Ecto neural progenitor cell (in vitro differentiated cells): ENCODE measurements around the gene WDR59.
"Not testable (repeated sequence)": the region's sequence is repeated elsewhere in the genome, so short reads cannot be mapped to it uniquely, and the experiment has no call there.

Experiments
- DNase-seq: peaks from one replicate; pipeline ENCODE4 v3.0.0-alpha.2; 2018; ENCODE audit warnings: low spot score

The WDR59 gene

GRCh38 chr16:74984529-74985296 is at the start of gene WDR59:
TSS of gene WDR59 (minus strand) at chr16:74985123. CDS start at chr16:74985017, 106 bp downstream.
- peak; percentile 98 for DNase-seq

DNA sequence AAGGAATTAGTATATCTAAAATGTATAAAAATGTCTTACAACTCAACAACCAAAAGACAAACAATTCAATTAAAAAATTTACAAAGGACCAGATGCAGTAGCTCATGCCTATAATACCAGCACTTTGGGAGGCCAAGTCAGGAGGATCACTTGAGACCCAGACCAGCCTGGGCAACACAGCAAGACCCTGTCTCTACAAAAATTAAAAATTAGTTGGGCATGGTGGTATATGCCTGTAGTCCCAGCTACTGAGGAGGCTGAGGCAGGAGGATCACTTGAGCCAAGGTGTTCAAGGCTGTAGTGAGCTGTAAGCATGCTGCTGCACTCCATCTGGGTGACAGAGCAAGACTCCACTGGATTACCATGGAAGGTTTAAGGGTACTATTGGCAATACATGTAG is 47.7 kb upstream of the WDR59 start:
- no peak for DNase-seq

GRCh38 chr16:75029854-75030253 is 44.9 kb upstream of the WDR59 start:
- no peak for DNase-seq

- no peak for DNase-seq
These were observed 43.7 kb upstream of the WDR59 start for GRCh38 chr16:75028544-75029135.

DNA sequence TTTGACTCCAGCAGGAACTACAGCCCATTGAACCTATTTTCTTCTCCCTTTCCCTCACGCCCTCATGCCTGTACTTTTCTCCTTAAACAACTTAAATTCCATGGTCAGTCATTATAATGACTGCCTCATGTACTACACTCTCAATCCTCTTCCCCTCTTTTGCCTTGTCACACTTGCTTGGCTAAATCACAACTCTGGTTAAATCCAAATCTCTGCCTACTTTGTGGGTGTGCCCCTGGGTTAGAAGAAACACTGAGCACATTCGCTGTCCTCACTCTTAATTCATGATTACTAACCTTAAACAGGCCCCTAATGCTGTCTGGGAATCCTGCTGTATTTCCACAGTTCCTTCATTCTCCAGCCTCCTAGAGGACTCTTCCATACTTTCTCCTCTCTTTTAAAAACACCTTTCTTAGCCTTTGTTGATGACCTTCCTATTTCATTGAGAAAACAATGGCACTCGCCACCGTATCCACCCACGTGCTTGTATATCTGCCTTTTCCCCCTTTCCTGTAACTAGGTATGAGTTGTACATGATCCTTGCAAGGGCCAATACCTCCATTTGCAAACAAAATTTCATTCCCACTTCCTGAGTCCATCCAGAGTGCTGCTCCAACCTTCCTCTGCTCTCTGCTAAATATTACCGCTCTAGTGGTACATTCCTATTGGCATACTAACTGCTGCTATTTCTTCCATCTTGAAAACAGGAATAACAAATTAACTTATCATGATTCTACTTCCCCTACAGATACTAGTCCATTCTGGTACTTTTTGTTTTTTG is 42.8 kb upstream of the WDR59 start:
- DNase-seq, result no peak

DNA sequence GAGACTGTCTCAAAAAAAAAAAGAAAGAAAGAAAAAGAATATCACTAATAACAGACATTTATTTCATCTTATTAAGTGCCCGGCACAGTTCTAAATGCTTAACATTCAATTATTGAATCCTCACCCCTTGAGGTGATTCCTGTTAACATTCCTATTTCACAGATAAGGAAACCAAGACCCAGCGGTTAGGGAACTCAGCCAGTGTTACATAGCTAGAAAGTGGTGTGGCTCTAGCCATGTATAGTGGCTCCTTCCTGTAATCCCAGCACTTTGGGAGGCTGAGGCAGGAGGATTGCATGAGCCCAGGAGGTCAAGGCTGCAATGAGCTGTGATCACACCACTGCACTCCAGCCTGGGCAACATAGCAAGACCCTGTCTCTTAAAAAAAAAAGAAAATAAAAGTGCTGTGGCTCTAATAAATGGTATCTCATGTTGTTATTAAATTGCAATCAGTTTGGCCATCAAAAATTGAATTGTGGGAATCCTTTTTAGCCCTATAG is 42.0 kb upstream of the WDR59 start:
- DNase-seq, result no peak

DNA sequence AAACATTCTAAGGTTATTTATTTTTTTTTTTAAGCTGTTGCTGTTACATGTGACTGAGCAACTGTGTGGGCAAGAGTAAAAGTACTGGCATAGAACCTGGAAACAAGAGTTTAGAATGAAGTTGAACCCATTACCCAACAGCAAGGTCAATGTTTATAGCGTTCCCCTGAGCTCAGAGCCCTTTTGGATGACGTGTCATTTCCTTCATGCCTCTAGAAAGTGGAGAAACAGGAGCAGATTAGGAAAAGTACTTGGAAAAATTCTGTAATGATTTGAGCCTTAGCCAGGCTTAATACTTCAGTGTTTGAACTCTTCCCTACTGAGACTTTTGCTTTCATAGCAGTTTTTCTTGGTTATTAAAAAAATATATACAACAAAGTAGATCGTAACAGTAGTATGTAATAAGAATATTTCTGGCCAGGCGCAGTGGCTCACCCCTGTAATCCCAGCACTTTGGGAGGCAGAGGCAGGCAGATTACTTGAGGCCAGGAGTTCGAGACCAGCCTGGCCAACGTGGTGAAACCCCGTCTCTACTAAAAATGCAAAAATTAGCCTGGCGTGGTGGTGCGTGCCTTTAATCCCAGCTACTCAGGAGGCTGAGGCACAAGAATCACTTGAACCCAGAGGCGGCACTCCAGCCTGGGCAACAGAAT is 41.4 kb upstream of the WDR59 start:
- not testable (repeated sequence) for DNase-seq

GRCh38 chr16:75025761-75026160 is 40.8 kb upstream of the WDR59 start:
- no peak for DNase-seq

GRCh38 chr16:75024594-75024993 is 39.7 kb upstream of the WDR59 start:
- no peak for DNase-seq

- no peak for DNase-seq
These were observed 39.3 kb upstream of the WDR59 start for GRCh38 chr16:75024182-75024581.

DNA sequence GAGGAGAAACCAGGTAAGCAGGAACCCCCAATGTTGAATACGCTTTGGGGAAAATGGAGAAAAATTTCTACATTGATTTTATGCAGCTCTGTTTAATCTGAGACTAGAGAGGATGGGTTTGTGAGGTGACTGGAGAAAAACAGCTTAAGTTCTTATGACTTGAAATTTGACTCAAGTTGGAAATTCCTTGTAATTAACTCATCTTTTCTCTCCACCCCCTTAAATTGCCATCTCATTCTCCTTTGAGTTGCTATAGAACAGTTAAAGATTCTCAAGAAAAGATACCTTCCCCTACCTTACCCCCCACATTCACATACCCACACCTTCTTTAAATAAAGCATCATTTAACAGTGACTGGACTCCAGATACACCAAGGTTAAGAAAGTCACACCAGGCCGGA is 38.1 kb upstream of the WDR59 start:
- no peak for DNase-seq

DNA sequence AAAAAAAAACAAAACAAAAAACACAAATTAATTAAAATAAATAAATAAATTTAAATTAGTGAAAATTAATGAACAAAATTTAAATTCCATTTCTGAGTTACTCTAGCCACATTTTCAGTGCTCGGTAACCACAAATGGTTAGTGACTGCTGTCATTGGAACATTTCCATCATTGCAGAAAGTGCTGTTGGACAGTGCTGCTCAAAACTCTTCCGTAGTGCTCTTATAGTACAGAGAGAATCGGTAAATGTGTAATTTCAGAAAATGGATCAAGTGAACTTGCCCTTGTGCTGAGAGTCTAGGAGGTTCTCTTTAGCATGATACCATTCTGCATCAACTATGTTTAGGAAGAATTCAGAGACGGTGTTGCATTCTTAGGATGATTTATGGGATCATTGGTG is 37.6 kb upstream of the WDR59 start:
- DNase-seq, result no peak

DNA sequence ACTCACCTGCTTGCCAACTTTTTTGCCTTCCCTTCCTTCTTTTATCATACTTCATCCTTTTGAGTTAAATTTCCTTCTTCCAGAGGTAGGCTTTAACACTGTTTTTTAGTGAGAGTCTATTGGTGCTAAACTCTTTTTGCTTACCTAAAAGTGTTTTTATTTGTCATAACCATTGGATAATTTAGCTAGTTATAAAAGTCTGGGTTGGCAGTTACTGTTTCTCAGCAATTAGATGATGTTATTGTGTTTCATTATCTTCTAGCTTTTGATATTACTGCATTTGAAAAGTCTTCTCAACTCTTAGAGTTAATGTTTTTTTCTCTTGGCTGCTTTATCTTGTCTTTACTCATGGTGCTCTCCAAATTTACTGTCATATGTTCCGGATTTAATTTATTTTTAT is 36.5 kb upstream of the WDR59 start:
- no peak for DNase-seq

DNA sequence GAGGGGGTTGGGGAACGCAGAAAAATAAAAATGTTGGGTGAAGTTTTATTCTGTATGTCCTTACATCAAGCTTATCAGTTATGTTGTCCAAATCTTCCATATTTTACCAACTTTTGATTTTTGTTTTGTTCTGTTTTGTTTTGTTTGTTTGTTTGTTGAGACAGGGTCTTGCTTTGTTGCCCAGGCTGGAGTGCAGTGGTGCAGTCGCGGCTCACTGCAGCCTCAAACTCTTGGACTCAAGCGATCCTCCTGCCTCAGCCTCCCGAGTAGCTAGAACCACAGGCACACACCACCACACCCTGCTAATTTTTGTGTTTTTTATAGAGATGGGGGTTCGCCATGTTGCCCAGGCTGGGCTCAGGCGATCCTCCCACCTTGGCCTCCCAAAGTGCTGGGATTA is 34.7 kb upstream of the WDR59 start:
- DNase-seq, result no peak

GRCh38 chr16:75019007-75019406 is 34.1 kb upstream of the WDR59 start:
- DNase-seq, result no peak

- DNase-seq, result no peak
These were observed 33.0 kb upstream of the WDR59 start for GRCh38 chr16:75017670-75018525.

DNA sequence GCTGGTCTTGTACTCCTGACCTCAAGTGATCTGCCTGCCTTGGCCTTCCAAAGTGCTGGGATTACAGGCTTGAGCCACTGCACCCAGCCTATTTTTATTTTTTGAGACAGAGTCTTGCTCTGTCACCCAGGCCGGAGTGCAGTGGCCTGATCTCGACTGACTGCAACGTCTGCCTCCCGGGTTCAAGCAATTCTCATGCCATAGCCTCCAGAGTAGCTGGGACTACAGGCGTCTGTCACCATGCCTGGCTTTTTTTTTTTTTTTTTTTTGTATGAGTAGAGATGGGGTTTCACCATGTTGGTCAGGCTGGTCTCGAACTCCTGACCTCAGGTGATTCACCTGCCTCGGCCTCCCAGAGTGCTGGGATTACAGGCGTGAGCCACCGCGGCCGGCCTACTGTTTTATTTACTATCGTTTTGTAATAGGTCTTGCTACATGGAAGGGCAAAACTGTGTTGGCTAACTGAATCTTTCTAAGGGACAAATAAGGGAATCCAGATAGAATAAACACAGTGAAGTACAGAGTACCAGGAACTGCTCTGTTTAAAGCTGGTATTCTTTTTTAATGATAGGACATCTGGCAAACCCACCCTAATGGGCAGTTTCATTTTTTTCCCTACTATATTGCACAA is 31.6 kb upstream of the WDR59 start:
- DNase-seq, result not testable (repeated sequence)

GRCh38 chr16:75014318-75014717 is 29.4 kb upstream of the WDR59 start:
- no peak for DNase-seq

DNA sequence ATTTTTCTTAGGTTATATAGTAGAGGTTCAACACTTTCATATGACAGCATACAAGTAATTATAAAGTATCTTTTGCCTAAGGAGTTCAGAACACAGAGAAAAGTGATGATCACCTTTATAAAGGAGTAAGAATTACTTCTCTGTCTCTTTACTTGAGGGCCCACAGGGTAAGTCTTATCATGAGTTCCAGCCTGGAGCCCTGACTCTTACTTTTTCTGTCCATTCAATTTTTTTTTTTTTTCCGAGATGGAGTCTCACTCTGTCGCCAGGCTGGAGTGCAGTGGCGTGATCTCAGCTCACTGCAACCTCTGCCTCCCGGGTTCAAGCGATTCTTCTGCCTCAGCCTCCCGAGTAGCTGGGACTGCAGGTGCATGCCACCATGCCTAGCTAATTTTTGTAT is 28.2 kb upstream of the WDR59 start:
- not testable (repeated sequence) for DNase-seq

DNA sequence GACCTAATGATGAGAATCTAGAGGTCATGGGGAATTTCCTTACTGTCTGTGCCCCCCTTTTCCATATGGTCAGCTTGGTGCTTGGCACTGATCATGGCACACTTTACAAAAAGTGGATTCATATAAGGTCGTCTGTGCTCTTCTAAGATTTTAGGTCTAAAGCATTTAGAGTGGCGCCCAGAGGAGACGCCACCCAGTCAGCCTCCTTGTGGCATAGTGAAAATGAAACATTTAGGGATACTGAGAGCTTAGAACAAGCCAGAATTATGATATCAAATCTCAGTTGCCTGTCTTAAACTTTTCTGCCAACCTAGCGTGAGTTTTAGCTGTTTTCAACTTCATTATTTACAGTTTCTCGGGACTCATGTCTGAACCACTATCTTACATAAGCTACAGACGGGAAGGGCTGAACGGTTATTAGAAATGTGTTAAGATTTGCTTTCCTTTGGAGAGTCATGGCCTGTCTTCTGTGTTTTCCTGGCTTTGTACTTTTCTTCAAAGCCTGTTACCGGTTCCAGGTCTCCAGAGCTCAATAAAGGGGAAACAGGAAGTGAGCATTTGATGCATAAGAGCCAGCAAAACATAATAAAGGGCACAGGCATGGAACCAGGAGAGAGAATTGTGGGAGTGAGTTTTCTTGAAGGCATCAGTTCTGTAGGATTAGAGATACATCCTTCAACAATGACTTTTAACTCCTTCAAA is 27.6 kb upstream of the WDR59 start:
- no peak for DNase-seq
